Measurements from ENCODE around the gene ADAMTS6.
A peak's percentile ranks its signal among the peaks of the same experiment; 100 is the strongest.

Gene ADAMTS6

GRCh38 chr5:65100911-65101631, 380.6 kb downstream of the ADAMTS6 start:
- Histone ChIP-seq H3K9me3 (ENCODE audit: insufficient read depth, low read length, severe bottlenecking) (no peaks in the 10 kb centered on the region), H3K4me1 (ENCODE audit: insufficient read depth, low read length) (no peaks in the 10 kb centered on the region), H4K20me1 (ENCODE audit: insufficient read depth, low read length) (no peaks in the 10 kb centered on the region), H3K27ac (ENCODE audit: low read length) (no peak overlapping the region), H3K9ac (ENCODE audit: low read depth, low read length) (no peak overlapping the region), H2AFZ (ENCODE audit: low read depth, low read length) (no peak overlapping the region), H3K4me2 (ENCODE audit: insufficient read depth, low read length) (no peak overlapping the region), H3K27me3 (ENCODE audit: insufficient read depth, low read length, poor library complexity) (no peaks in the 10 kb centered on the region), H3K36me3 (ENCODE audit: insufficient read depth, low read length) (no peaks in the 10 kb centered on the region), H3K4me3 (ENCODE audit: low read depth in 1 of 2, low read length in 2 of 2) (no peak overlapping the region), H3K79me2 (ENCODE audit: insufficient read depth, low read length) (no peaks in the 10 kb centered on the region)
- ATAC-seq (ENCODE audit: insufficient read depth, low read depth) (no peak), DNase-seq (peak; percentile 8)
- no peak for TF ChIP-seq EZH2 (IDR thresholded peaks at IDR 0.05; ENCODE audit: borderline replicate concordance, low read depth, low read length, severe bottlenecking)
- TF ChIP-seq CTCF (IDR thresholded peaks at IDR 0.05; ENCODE audit: borderline replicate concordance, extremely low read depth, low read length, poor library complexity, severe bottlenecking) = peak; percentile 55
